Gastrocnemius medialis (tissue), 4 donors: ENCODE measurements around the gene ZNF638. TPM values are rescaled to one million over a fixed set of nuclear protein-coding genes. Genes with fewer than 3 reads are reported as not detected.

Experiments used
- ATAC-seq, 2 donors: fragments of 150-250 bp; one replicate each; pipeline ENCODE4 v1.9.1; 2016
- DNase-seq, 2 donors: peaks; one replicate each; pipeline ENCODE4 v3.0.0-alpha.2; 2019
- H3K27ac ChIP-seq, 4 donors: fragments of 200-600 bp; sonication (generic); 1 replicate in 1 of 4; 2 replicates in 3 of 4; pipeline ENCODE4 v1.5.1; 2016 to 2018; ENCODE audit warnings: mild to moderate bottlenecking in 2 of 4, moderate library complexity in 1 of 4
- H3K27me3 ChIP-seq, 3 donors: fragments of 200-600 bp; sonication (generic) in 2 of 3; 1 replicate in 1 of 3; 2 replicates in 2 of 3; pipeline versions ENCODE4 v1.5.1 to v1.6.0; 2016 to 2019; ENCODE audit warnings: mild to moderate bottlenecking in 1 of 3, moderate library complexity in 1 of 3
- H3K36me3 ChIP-seq, 2 donors: fragments of 200-600 bp; sonication (generic) in 1 of 2; one replicate each; pipeline ENCODE4 v1.5.1; 2017 to 2018
- H3K4me1 ChIP-seq, 2 donors: fragments of 200-600 bp; sonication (generic) in 1 of 2; one replicate each; pipeline ENCODE4 v1.5.1; 2016 to 2017; ENCODE audit warnings: mild to moderate bottlenecking in 2 of 2
- H3K4me3 ChIP-seq, 4 donors: fragments of 200-600 bp; sonication (generic) in 3 of 4; 1 replicate in 1 of 4; 2 replicates in 3 of 4; pipeline ENCODE4 v1.5.1; 2016 to 2019; ENCODE audit warnings: mild to moderate bottlenecking in 2 of 4
- H3K9me3 ChIP-seq, 3 donors: fragments of 200-600 bp; sonication (generic) in 2 of 3; 1 replicate in 1 of 3; 2 replicates in 2 of 3; pipeline ENCODE4 v1.5.1; 2016 to 2019
- in situ Hi-C, 4 donors: fragments of 200-750 bp; cut with MboI; loops; one replicate each; pipeline versions ENCODE4 v1.15.0 to v1.8.0; 2017; ENCODE audit warnings: low sequenced_read_pairs in 4 of 4
- intact Hi-C: fragments of 100-400 bp; cut with DNase I; formaldehyde crosslinking; loops from one replicate; pipeline ENCODE4 v1.15.1; 2023; ENCODE audit warnings: low total_unique reads
- total RNA-seq, 4 donors: library from RNA; depleted of rRNA; stranded (reverse); fragments of >200 nt; gene quantifications; one replicate each; pipeline versions ENCODE4 v1.1.0 to v1.2.3, GENCODE V29; 2016
- TF ChIP-seq, protein P1 (sequence below), 5 experiments: fragments of 450-650 bp in 3 of 5; fragments of 200-600 bp in 2 of 5; sonication (generic) in 2 of 5; IDR thresholded peaks in 4 of 5; conservative IDR thresholded peaks in 1 of 5; 1 replicate in 4 of 5; 2 replicates in 1 of 5; pipeline ENCODE4 v1.5.1; 2016 to 2019; ENCODE audit warnings: antibody characterized with exemption in 5 of 5, mild to moderate bottlenecking in 3 of 5, moderate library complexity in 3 of 5

ZNF638 gene
- total RNA-seq, 4 donors from 2014 or later: 69.7 to 152 (median 95.0) TPM

DNA sequence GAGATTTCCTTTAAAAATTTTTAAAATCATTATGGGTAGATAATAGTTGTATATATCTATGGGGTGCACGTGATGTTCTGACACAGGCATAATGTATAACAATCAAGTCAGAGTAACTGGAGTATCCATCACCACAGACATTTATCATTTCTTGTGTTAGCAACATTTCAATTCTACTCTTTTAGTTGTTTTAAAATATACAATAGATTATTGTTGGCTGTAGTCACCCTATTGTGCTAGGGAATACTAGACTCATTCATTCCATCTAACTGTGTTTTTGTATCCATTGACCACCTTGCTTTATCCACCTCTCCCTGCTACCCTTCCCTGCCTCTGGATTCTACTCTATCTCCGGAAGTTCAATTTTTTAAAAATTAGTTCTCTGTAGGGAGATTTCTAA lies 152.8 kb downstream of the ZNF638 start:
- ATAC-seq: no peak
- intact Hi-C loops: no loop called here
- peaks cover 0 to 45% of the 10 kb centered on the region in 2 donors for H3K36me3 ChIP-seq

More for the DNA sequence above, 152.8 kb downstream of the ZNF638 start:
- H3K4me3 ChIP-seq: no peak overlapping the region
- TF ChIP-seq, protein P1, sequence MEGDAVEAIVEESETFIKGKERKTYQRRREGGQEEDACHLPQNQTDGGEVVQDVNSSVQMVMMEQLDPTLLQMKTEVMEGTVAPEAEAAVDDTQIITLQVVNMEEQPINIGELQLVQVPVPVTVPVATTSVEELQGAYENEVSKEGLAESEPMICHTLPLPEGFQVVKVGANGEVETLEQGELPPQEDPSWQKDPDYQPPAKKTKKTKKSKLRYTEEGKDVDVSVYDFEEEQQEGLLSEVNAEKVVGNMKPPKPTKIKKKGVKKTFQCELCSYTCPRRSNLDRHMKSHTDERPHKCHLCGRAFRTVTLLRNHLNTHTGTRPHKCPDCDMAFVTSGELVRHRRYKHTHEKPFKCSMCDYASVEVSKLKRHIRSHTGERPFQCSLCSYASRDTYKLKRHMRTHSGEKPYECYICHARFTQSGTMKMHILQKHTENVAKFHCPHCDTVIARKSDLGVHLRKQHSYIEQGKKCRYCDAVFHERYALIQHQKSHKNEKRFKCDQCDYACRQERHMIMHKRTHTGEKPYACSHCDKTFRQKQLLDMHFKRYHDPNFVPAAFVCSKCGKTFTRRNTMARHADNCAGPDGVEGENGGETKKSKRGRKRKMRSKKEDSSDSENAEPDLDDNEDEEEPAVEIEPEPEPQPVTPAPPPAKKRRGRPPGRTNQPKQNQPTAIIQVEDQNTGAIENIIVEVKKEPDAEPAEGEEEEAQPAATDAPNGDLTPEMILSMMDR (IDR thresholded peaks at IDR 0.05 in 4 of 5, conservative IDR thresholded peaks at IDR 0.05 in 1 of 5): no peak
- in situ Hi-C loops: no loop called here
- no peak for DNase-seq
- peak overlapping the region in 1 of 4 donors; percentile 7 for H3K27ac ChIP-seq
- H3K27me3 ChIP-seq: no peaks in the 10 kb centered on the region
- no peaks in the 10 kb centered on the region for H3K9me3 ChIP-seq
- H3K4me1 ChIP-seq: peaks cover 15% of the 10 kb centered on the region in 2 donors

Other genes with a start within 250 kb of the ZNF638 start
- 10 to 100 TPM in 3 of 4 donors, 1 to 10 TPM in 1; 10.0 to 20.2 (median 13.1) TPM for gene MCEE, start 201.6 kb upstream of the ZNF638 start, total RNA-seq
- 10 to 100 TPM; 27.8 to 49.1 (median 32.8) TPM for gene MPHOSPH10, start 201.1 kb upstream of the ZNF638 start, total RNA-seq
- 10 to 100 TPM; 14.6 to 32.6 (median 15.9) TPM for gene PAIP2B, start 104.7 kb upstream of the ZNF638 start, total RNA-seq
- gene DYSF, start 121.8 kb downstream of the ZNF638 start, total RNA-seq: 100 to 1,000 TPM in 2 of 4 donors, 10 to 100 TPM in 2; 40.7 to 267 (median 153) TPM